HS-5 (cell line): ENCODE data around the gene GSN.
"Not testable (repeated sequence)": the region's sequence is repeated elsewhere in the genome, so short reads cannot be mapped to it uniquely, and the experiment has no call there.

Source experiments
- DNase-seq: peaks from one replicate; pipeline ENCODE4 v3.0.0-alpha.2; 2012; ENCODE audit warnings: low read depth

The GSN gene

DNA sequence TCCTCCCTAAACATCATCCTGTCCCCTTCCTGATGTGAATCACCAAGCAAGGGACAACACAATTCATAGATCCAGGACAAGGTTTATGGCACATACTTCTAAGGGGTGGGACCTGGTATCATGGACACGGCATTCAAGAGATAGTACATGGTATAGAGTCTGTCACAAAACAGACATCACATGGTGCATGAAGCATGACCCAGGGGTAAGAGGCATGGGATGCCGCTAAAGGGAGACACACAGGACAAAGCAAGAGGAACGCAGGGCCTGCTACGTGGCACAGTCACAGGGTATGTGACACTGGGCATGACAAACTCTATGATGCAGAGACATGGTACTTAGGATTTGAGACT lies 20.7 kb downstream of the GSN start:
- DNase-seq: no peak

- no peak for DNase-seq
Measured at GRCh38 chr9:121289026-121289771, 21.2 kb downstream of the GSN start.

- DNase-seq: no peak
Measured at GRCh38 chr9:121289772-121290370, 21.9 kb downstream of the GSN start.

DNA sequence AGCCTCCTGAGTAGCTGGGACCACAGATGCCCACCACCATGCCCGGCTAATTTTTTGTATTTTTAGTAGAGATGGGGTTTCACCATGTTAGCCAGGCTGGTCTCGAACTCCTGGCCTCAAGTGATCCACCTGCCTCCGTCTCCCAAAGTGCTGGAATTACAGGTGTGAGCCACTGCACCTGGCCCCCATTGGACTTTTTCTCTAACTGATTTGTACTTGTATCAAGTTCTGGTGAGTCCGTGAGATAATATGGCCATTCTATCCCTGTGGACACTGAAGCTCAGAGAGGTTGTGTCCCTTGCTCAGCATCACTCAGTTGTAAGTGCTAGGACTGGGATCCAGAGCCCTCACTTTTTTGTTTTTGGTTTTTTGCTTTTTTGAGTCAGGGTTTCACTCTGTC lies 23.6 kb downstream of the GSN start:
- DNase-seq: not testable (repeated sequence)

- DNase-seq: no peak
Measured at GRCh38 chr9:121292051-121292450, 24.1 kb downstream of the GSN start.

GRCh38 chr9:121292801-121293241 lies 24.9 kb downstream of the GSN start:
- no peak for DNase-seq

- no peak for DNase-seq
Measured at GRCh38 chr9:121294151-121294743, 26.3 kb downstream of the GSN start.

- DNase-seq: no peak
Measured at GRCh38 chr9:121294866-121295661, 27.1 kb downstream of the GSN start.

DNA sequence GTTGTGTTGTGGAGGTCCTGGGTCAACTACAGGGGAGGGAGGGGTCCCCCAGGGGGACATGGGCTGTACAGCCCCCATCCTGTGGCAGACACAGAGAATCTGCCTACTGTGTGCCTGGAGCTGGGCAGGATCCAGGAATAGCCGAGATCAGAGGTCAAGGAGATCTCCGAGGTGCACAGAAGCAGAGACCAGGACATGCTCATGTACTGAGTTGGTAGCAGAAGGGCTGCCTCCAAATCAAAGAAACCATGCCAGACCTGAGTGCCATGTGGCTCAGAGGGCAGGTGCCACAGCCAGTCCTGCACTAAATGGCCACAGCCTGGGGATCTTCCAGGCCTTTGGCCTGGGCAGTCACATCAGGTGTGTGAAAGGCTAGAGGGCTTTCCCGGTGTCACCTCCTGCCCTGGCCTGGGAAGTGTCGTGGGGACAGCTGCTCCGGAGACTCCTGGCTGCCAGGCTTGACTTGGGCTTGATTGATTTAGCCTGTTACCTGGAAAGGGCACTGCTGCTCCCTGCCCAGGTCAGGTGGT lies 27.8 kb downstream of the GSN start:
- DNase-seq: no peak

DNA sequence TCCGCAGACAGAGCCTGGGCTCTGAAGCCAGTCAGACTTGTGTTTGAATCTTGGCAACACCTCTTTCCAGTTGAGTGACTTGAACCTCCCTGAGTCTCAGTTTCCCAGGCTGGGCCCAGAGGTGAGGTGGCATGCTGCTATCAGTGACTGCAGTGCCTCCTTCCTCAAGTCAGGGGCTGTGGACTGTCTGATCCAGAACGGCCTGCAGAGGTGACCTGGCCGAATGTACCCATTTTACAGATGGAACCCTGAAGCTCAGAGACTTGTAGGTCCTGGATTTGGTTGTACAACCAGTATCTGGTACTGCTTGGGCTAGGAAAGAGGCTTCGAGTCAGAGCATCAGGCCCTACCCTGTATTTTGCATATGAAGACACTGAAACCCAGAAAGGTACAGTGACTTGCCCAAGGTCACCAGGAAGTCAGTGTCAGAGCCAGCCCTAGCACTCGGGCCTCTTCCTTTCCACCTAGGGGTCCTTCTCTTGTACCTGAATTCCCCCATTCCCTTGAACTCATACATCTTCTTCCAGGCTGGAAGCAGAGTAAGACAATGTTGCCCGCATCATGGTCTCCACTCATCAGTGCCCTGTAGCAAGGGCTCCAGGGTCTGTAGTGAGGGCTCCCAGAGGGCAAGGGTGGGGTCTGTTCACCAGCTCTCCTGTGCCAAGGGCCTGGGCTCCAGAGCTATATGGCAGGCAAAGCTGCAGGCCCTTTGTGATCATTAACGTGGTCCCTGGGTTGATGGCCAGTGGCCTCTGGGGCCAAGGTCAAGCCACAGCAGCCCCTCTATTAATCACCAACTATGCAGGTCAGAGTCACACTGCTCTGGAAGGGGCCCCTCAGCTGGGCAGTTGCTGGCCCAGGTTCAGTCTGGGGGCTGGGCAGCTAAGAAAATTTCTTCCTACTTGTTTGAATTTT lies 28.5 kb downstream of the GSN start:
- no peak for DNase-seq

DNA sequence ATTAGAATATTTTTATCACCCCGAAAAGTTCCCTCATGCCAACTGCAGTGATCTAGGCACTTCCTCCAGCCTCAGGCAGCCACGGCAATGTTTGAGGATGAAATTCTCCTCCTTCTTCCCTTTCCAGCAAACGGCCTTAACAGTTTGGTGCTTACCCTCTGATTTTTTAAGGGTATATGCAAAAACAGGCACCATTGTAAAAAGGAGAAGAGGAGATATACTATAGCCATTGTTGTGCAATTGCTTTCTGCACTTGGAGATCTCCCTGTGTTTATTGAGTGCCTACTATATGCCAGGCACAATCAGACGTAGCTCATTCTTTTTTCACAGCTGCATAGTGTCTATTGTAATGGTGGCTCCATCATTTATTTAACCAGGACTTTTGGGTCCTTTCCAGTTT lies 29.4 kb downstream of the GSN start:
- no peak for DNase-seq

DNA sequence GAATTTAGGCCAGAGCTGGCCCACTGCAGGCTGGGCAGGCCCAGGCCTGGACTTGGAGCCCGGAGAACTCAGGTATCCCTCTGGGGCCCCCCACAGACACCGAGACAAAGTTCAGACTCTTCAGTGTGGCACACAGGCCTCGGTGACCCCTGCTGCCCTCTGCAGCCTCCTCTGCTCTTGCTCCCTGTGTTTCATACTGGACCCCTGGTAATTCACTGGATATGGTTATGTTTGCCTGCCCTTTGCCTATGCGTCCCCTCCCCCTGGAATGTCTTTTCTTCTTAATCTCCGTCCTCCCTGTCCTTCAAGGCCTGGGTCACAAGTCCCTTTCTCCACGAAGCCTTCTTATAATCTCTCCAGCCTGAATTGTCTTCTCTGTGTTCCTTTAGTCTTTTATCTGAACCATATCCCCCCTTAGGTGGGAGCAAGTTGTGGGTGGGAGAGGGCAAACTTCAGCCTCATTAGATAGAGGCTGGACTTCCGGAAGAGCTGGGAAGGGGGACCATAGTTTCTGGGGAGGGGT lies 30.1 kb downstream of the GSN start:
- DNase-seq: no peak

DNA sequence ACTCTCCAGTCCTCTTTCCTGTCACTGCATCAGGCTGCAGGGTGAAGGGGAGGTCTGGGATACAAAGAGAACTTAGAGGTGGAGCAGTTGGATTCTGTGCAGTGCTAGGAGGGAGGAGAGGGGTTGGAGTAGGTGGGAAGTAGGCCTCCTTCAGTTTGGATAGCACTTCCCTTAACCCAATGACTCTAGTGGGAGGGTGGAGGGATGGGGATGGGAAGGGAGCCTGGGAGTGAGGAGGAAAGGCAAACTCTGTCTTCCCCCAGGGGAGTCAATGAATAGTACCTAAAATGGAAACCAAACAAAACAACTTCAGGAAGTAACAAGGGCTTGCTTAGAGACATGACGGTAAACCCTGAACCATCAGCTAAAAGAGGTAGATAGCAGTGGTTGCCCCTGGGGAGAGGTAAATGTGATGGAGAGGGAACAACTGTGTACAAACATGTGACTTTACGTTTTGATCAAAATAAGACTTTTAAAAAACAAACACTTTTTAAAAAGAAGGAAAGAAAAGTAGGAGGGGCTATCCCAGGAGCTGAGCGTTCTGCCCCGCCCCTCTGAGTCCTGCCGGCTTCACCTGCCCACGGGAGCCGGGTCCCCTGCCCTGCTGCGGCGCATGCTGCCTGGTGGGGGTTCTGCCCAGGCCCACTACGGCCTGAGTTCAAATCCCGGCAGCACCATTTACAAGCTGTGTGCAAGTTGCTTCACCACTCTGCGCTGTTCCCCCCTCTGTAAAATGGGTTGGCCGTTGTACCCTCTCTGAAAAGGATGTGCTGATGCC lies 30.9 kb downstream of the GSN start:
- DNase-seq: no peak

- no peak for DNase-seq
Measured at GRCh38 chr9:121299467-121300282, 31.7 kb downstream of the GSN start.

GRCh38 chr9:121300283-121301119 lies 32.5 kb downstream of the GSN start:
- no peak for DNase-seq

DNA sequence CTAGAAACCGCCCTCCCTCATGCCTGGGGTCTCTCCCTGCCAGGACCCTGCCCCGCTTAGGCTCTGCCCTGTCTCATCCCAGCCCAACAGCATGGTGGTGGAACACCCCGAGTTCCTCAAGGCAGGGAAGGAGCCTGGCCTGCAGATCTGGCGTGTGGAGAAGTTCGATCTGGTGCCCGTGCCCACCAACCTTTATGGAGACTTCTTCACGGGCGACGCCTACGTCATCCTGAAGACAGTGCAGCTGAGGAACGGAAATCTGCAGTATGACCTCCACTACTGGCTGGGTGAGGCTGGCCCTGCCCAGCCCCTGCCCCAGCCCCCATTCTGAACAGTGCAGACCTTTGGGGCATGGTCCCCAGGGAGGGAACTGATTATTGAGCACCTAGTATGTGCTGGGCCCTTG lies 33.9 kb downstream of the GSN start:
- no peak for DNase-seq

DNA sequence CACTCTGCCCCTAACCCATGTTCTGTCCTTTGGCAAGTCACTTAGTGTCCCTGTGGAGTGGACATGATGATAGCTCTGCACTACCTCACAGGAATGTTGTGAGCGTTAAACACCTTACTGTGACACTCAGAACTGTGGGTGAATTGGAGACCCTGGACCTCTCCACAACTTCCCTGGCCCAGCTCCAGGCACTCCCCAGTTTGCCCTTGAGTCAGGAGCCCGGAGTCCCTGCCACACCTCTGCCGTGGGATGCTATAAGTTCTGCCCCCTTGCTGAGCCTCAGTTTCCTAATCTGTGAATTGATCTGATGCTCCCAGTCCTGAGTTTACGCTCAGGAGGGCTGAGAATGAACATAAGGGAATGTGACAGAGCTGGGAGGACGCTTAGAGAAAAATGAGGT lies 34.4 kb downstream of the GSN start:
- no peak for DNase-seq

GRCh38 chr9:121302786-121303185 lies 34.8 kb downstream of the GSN start:
- DNase-seq: no peak
